KMS-11 (cell line): ENCODE data around the gene OR2A14.

ENCODE experiments used
- H2AFZ ChIP-seq: fragments of 200-600 bp; sonication (generic); 2 replicates; pipeline ENCODE4 v1.6.1; 2016; ENCODE audit warnings: antibody characterized with exemption, mixed run types, low read depth
- H3K27ac ChIP-seq: fragments of 200-600 bp; sonication (generic); 2 replicates; pipeline ENCODE4 v1.6.1; 2016; ENCODE audit warnings: mild to moderate bottlenecking, mixed run types
- H3K27me3 ChIP-seq: fragments of 200-600 bp; sonication (generic); 2 replicates; pipeline ENCODE4 v1.6.1; 2017; ENCODE audit warnings: mild to moderate bottlenecking, low read depth, mixed run types, moderate library complexity; ENCODE audit not compliant: insufficient read depth
- H3K36me3 ChIP-seq: fragments of 200-600 bp; sonication (generic); 2 replicates; pipeline ENCODE4 v1.6.1; 2017; ENCODE audit warnings: mild to moderate bottlenecking, mixed run types; ENCODE audit not compliant: insufficient read depth
- H3K4me1 ChIP-seq: fragments of 200-600 bp; sonication (generic); 2 replicates; pipeline ENCODE4 v1.6.1; 2016; ENCODE audit warnings: mild to moderate bottlenecking, low read depth, mixed run types; ENCODE audit not compliant: poor library complexity, severe bottlenecking
- H3K4me2 ChIP-seq: fragments of 200-600 bp; sonication (generic); 2 replicates; pipeline ENCODE4 v1.7.0; 2016; ENCODE audit warnings: mild to moderate bottlenecking, mixed run types
- H3K4me3 ChIP-seq: fragments of 200-600 bp; sonication (generic); IDR thresholded peaks from 2 replicates; pipeline ENCODE4 v1.6.1; 2017; ENCODE audit warnings: low read depth, low read length, mixed read lengths; ENCODE audit not compliant: insufficient read depth
- H3K79me2 ChIP-seq: fragments of 200-600 bp; sonication (generic); 2 replicates; pipeline ENCODE4 v1.6.1; 2016; ENCODE audit warnings: low read depth, mixed run types; ENCODE audit not compliant: insufficient read depth
- H3K9ac ChIP-seq: fragments of 200-600 bp; sonication (generic); 2 replicates; pipeline ENCODE4 v1.6.1; 2016; ENCODE audit warnings: mild to moderate bottlenecking, mixed run types
- H4K20me1 ChIP-seq: fragments of 200-600 bp; sonication (generic); 2 replicates; pipeline ENCODE4 v1.6.1; 2016; ENCODE audit warnings: mild to moderate bottlenecking, mixed run types; ENCODE audit not compliant: insufficient read depth
- CTCF ChIP-seq: fragments of 200-600 bp; sonication (generic); conservative IDR thresholded peaks from 2 replicates; pipeline ENCODE4 v1.6.1; 2017; ENCODE audit warnings: low read depth, mild to moderate bottlenecking, antibody characterized with exemption, low read length, moderate library complexity, mixed read lengths

The OR2A14 gene, protein sequence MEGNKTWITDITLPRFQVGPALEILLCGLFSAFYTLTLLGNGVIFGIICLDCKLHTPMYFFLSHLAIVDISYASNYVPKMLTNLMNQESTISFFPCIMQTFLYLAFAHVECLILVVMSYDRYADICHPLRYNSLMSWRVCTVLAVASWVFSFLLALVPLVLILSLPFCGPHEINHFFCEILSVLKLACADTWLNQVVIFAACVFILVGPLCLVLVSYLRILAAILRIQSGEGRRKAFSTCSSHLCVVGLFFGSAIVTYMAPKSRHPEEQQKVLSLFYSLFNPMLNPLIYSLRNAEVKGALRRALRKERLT

DNA sequence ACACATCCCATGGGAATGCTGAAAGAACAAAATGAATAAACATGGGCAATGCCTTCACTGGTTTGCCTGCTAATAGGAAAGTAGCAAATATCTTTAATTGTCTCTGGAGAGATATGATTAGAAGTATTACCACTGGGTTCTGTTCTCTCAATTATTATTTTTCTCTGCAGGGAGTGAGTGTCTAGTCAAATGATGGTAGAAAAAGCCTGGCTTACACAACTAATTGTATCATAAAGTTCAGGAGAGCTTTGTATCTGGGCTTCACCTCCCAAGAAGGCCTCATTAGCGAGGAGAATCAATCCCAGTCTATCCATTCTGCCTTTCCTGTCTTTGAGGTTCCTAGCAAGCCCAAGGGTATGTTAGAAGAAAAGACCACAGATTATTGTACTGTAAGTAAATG, at the start of gene OR2A14:
Gene OR2A14 (plus strand): TSS at position 301 of the 400 bp plus-strand sequence. CDS start 5,937 bp downstream, outside the sequence.
- Histone ChIP-seq H3K9ac (no peak within 1 kb of the TSS), H3K27me3 (no peaks in the 10 kb centered on the region), H3K4me2 (no peak within 1 kb of the TSS), H3K27ac (no peak within 1 kb of the TSS), H3K79me2 (no peaks in the 10 kb centered on the region), H3K4me1 (no peaks in the 10 kb centered on the region), H3K36me3 (no peaks in the 10 kb centered on the region; the same call in 1 of the 2 replicates), H4K20me1 (no peaks in the 10 kb centered on the region), H3K4me3 (no peak within 1 kb of the TSS), H2AFZ (no peak within 1 kb of the TSS)
- TF ChIP-seq CTCF, result no peak

DNA sequence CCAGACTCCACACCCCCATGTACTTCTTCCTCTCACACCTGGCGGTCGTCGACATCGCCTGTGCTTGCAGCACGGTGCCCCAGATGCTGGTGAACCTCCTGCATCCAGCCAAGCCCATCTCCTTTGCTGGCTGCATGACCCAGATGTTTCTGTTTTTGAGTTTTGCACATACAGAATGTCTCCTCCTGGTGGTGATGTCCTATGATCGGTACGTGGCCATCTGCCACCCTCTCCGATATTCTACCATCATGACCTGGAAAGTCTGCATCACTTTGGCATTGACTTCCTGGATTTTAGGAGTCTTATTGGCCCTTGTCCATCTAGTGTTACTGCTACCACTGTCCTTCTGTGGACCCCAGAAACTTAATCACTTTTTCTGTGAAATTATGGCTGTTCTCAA, 48.6 kb upstream of the OR2A14 start:
- no peaks in the 10 kb centered on the region for H3K79me2 ChIP-seq
- H3K4me1 ChIP-seq, result no peaks in the 10 kb centered on the region
- no peak overlapping the region for H2AFZ ChIP-seq
- no peaks in the 10 kb centered on the region for H4K20me1 ChIP-seq
- no peak overlapping the region for H3K27ac ChIP-seq
- H3K9ac ChIP-seq, result no peak overlapping the region
- no peak overlapping the region for H3K4me2 ChIP-seq
- H3K36me3 ChIP-seq, result no peaks in the 10 kb centered on the region
- no peak for TF ChIP-seq CTCF
- H3K4me3 ChIP-seq, result no peak overlapping the region
- no peaks in the 10 kb centered on the region for H3K27me3 ChIP-seq

DNA sequence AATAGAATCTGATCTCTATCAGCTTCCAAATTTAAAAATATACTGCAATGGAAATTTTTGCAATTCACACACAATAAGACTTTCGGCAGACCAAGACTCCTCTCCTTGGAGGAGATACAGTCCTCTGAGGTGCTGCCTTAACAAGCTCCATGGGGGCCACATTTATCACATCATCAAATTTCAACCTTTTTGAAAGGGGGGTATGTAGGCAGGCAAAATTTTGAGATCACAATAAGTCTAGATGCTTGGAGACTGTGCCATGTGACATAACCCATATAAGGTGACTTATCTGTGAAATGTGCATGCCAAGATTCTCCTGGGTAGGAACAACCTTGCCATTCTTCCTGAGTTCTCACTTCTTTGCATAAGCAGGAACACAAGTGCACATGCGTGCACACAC, 37.0 kb upstream of the OR2A14 start, which contains the start of gene OR2A12:
Gene OR2A12 (plus strand): TSS at position 301 of the 400 bp plus-strand sequence. CDS start 8,830 bp downstream, outside the sequence.
- Histone ChIP-seq H3K4me1 (no peaks in the 10 kb centered on the region), H3K36me3 (no peaks in the 10 kb centered on the region), H3K4me2 (no peak within 1 kb of the TSS), H3K27me3 (no peaks in the 10 kb centered on the region), H3K27ac (no peak within 1 kb of the TSS), H3K9ac (no peak within 1 kb of the TSS), H2AFZ (no peak within 1 kb of the TSS), H3K79me2 (no peaks in the 10 kb centered on the region), H4K20me1 (no peaks in the 10 kb centered on the region), H3K4me3 (no peak within 1 kb of the TSS)
- TF ChIP-seq CTCF, result no peak

GRCh38 chr7:144086730-144087129, 36.2 kb upstream of the OR2A14 start:
- H3K79me2 ChIP-seq, result no peaks in the 10 kb centered on the region
- no peak overlapping the region for H3K9ac ChIP-seq
- no peak overlapping the region for H3K4me3 ChIP-seq
- no peaks in the 10 kb centered on the region for H3K36me3 ChIP-seq
- H2AFZ ChIP-seq, result no peak overlapping the region
- H3K4me1 ChIP-seq, result no peaks in the 10 kb centered on the region
- H3K27ac ChIP-seq, result no peak overlapping the region
- H3K27me3 ChIP-seq, result no peaks in the 10 kb centered on the region
- no peak overlapping the region for H3K4me2 ChIP-seq
- no peaks in the 10 kb centered on the region for H4K20me1 ChIP-seq
- no peak for TF ChIP-seq CTCF
